ENCODE results near the gene B4GALNT4.

B4GALNT4 gene

GRCh38 chr11:429391-429790 is 60.1 kb downstream of the B4GALNT4 start:
- no peak overlapping the region for H3K4me3 ChIP-seq (ENCODE audit: low read length)
- DNase-seq (ENCODE audit: low read depth, low spot score) = no peak

- H3K4me3 ChIP-seq (ENCODE audit: low read length) = no peak overlapping the region
- no peak for DNase-seq (ENCODE audit: low read depth, low spot score)
Observed at GRCh38 chr11:429931-430456, 60.7 kb downstream of the B4GALNT4 start.

All from Jurkat, Clone E6-1 (cell line).